Measurements from ENCODE around the gene THUMPD3. TPM values are rescaled to one million over a fixed set of nuclear protein-coding genes. Genes with fewer than 3 reads are reported as not detected.

The THUMPD3 gene
- total and polyA plus RNA-seq, 2 of the 13 experiments (the other 11 are each of a cell fraction or from before 2014, with no cell fraction given) = 31.2 to 44.1 TPM

GRCh38 chr3:9339761-9340471 is 22.9 kb upstream of the THUMPD3 start:
- WGBS (ENCODE audit: low lambda C conversion rate) = 21% methylated on average over 1 of the region's 1 CpG
- H3K27ac ChIP-seq (ENCODE audit: extremely low read length, insufficient read depth, low read length) = no peak overlapping the region
- no peak for DNase-seq (ENCODE audit: low spot score)
- peaks cover 23% of the 10 kb centered on the region for H3K4me1 ChIP-seq (ENCODE audit: insufficient read depth, low read length)
- no TSS peak for BruUV-seq (replicated peaks)
- no peaks in the 10 kb centered on the region for H3K36me3 ChIP-seq (replicated peaks in 1 of 2; ENCODE audit: control insufficient read depth in 1 of 2, insufficient read depth in 2 of 2, low read length in 2 of 2)
- H3K79me2 ChIP-seq (ENCODE audit: insufficient read depth, low read length) = no peaks in the 10 kb centered on the region
- no peaks in the 10 kb centered on the region for H3K27me3 ChIP-seq (ENCODE audit: control insufficient read depth in 1 of 2, insufficient read depth in 2 of 2, low read length in 2 of 2)
- ATAC-seq = no peak; the same call in 2 of the 3 replicates
- ChIA-PET CTCF (ENCODE audit: low intra/inter-chr PET ratio, low total read pairs) (no interaction called here), POLR2A (no interaction called here)
- intact Hi-C loops (cut with micrococcal nuclease; ENCODE audit: unreplicated experiment) = no loop called here
- no peak overlapping the region for H2AFZ ChIP-seq (ENCODE audit: low read length)
- H3K4me3 ChIP-seq (replicated peaks in 1 of 3; ENCODE audit: insufficient read depth in 1 of 3, low read depth in 2 of 3, low read length in 3 of 3) = no peak overlapping the region
- no peak for FAIRE-seq
- no peaks in the 10 kb centered on the region for H4K20me1 ChIP-seq (ENCODE audit: insufficient read depth, low read length)
- in situ Hi-C loops (cut with HindIII; ENCODE audit: extremely low pct_ligation_motif_present, low pct_unique_long_range_greater_than_20kb) = no loop called here
- no peak overlapping the region for H3K4me2 ChIP-seq (ENCODE audit: low read depth, low read length)
- no peak overlapping the region for H3K9ac ChIP-seq (ENCODE audit: insufficient read depth, low read depth, low read length)
- H3K9me3 ChIP-seq (ENCODE audit: low read length) = no peaks in the 10 kb centered on the region
- TF ChIP-seq ZFYVE20 (CRISPR knock-in tag; IDR thresholded peaks at IDR 0.05; ENCODE audit: borderline replicate concordance, low read depth) (no peak), NFATC3 (CRISPR knock-in tag; IDR thresholded peaks at IDR 0.05) (no peak), ZBTB33 (CRISPR knock-in tag; IDR thresholded peaks at IDR 0.05) (no peak), SALL2 (CRISPR knock-in tag; IDR thresholded peaks at IDR 0.05) (no peak), MBD4 (IDR thresholded peaks at IDR 0.05; ENCODE audit: borderline replicate concordance, low read length) (no peak), TOE1 (CRISPR knock-in tag; IDR thresholded peaks at IDR 0.05) (no peak), FIP1L1 (IDR thresholded peaks at IDR 0.05; ENCODE audit: borderline replicate concordance, insufficient read depth, low read depth, low read length) (no peak), ZFP36L1 (CRISPR knock-in tag; IDR thresholded peaks at IDR 0.05) (no peak), RORA (CRISPR knock-in tag; IDR thresholded peaks at IDR 0.05) (no peak), ZNF780A (CRISPR knock-in tag; IDR thresholded peaks at IDR 0.05) (no peak), ZNF569 (CRISPR knock-in tag; IDR thresholded peaks at IDR 0.05; ENCODE audit: borderline replicate concordance) (no peak), RXRA (CRISPR knock-in tag; IDR thresholded peaks at IDR 0.05) (no peak), BCLAF1 (IDR thresholded peaks at IDR 0.05) (no peak), ZNF34 (CRISPR knock-in tag; IDR thresholded peaks at IDR 0.05; ENCODE audit: borderline replicate concordance) (no peak)
- TF ChIP-seq, protein P1, sequence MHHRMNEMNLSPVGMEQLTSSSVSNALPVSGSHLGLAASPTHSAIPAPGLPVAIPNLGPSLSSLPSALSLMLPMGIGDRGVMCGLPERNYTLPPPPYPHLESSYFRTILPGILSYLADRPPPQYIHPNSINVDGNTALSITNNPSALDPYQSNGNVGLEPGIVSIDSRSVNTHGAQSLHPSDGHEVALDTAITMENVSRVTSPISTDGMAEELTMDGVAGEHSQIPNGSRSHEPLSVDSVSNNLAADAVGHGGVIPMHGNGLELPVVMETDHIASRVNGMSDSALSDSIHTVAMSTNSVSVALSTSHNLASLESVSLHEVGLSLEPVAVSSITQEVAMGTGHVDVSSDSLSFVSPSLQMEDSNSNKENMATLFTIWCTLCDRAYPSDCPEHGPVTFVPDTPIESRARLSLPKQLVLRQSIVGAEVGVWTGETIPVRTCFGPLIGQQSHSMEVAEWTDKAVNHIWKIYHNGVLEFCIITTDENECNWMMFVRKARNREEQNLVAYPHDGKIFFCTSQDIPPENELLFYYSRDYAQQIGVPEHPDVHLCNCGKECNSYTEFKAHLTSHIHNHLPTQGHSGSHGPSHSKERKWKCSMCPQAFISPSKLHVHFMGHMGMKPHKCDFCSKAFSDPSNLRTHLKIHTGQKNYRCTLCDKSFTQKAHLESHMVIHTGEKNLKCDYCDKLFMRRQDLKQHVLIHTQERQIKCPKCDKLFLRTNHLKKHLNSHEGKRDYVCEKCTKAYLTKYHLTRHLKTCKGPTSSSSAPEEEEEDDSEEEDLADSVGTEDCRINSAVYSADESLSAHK (CRISPR knock-in tag; IDR thresholded peaks at IDR 0.05; ENCODE audit: borderline replicate concordance) = no peak

All from HepG2 (cell line).